Measurements from ENCODE around the gene ENPP3.

DNA sequence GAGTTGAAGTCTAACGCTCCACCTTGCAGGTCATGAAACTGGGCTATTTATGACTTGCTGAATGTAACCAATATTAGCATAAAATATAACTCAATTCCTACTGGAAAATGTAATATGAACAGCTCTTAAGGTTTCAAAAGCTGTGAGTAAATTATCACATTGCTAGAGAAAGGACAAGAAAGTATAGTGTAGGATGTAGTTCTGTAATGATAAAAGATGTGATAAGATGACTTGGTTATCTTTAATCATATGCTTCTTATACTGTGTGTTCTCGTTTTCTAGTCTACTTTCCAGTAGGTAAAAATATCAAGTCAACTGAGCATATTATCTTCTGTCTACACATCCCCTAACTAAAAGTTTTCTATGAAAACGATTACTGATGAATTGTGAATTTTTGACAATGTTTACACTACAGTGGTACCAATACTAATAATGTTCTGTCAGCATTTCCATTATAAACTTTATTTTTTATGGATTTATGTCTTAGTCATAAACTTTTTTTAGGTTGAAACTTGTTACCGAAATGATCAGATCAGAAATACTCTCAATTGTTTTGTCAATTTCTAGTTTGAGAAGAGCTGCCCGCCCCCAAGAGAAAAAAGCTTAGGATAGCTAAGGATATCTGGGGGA, 23.7 kb upstream of the ENPP3 start:
- TF ChIP-seq EZH2phosphoT487 (IDR thresholded peaks at IDR 0.05; ENCODE audit: borderline replicate concordance, low read depth, low read length): no peak
- TF ChIP-seq, protein P1, sequence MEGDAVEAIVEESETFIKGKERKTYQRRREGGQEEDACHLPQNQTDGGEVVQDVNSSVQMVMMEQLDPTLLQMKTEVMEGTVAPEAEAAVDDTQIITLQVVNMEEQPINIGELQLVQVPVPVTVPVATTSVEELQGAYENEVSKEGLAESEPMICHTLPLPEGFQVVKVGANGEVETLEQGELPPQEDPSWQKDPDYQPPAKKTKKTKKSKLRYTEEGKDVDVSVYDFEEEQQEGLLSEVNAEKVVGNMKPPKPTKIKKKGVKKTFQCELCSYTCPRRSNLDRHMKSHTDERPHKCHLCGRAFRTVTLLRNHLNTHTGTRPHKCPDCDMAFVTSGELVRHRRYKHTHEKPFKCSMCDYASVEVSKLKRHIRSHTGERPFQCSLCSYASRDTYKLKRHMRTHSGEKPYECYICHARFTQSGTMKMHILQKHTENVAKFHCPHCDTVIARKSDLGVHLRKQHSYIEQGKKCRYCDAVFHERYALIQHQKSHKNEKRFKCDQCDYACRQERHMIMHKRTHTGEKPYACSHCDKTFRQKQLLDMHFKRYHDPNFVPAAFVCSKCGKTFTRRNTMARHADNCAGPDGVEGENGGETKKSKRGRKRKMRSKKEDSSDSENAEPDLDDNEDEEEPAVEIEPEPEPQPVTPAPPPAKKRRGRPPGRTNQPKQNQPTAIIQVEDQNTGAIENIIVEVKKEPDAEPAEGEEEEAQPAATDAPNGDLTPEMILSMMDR (conservative IDR thresholded peaks at IDR 0.05; ENCODE audit: low read length): no peak

Measured in OCI-LY7 (cell line).